Muscle of leg (tissue), 11 donors: ENCODE measurements around the gene EEF1A2. TPM values are rescaled to one million over a fixed set of nuclear protein-coding genes. Genes with fewer than 3 reads are reported as not detected.
A peak's percentile ranks its signal among the peaks of the same experiment; 100 is the strongest.

ENCODE experiments used
- DNase-seq: peaks from one replicate; pipeline ENCODE4 v3.0.0; 2013
- H3K27ac ChIP-seq: one replicate; pipeline ENCODE4 v1.5.1; 2013; ENCODE audit warnings: mild to moderate bottlenecking, low read length, control low read depth
- H3K27me3 ChIP-seq: one replicate; pipeline ENCODE4 v1.6.1; 2013; ENCODE audit warnings: low read length; ENCODE audit not compliant: control insufficient read depth, insufficient read depth
- H3K36me3 ChIP-seq: one replicate; pipeline ENCODE4 v1.6.1; 2013; ENCODE audit warnings: low read length; ENCODE audit not compliant: control insufficient read depth, insufficient read depth
- H3K4me1 ChIP-seq: one replicate; pipeline ENCODE4 v1.6.1; 2013; ENCODE audit warnings: low read length; ENCODE audit not compliant: control insufficient read depth, insufficient read depth
- H3K4me3 ChIP-seq: one replicate; pipeline ENCODE4 v1.5.1; 2013; ENCODE audit warnings: low read length, control low read depth
- H3K9me3 ChIP-seq: replicated peaks from 2 replicates; pipeline ENCODE4 v1.6.1; 2013; ENCODE audit warnings: low read depth, low read length; ENCODE audit not compliant: control insufficient read depth
- WGBS: methylation state at CpG from one replicate; pipeline ENCODE4 v1.1.5; 2013; ENCODE audit warnings: missing lambda C conversion rate; ENCODE audit not compliant: insufficient coverage; 5-methylcytosine and 5-hydroxymethylcytosine counted together
- polyA plus RNA-seq, 8 donors: library from polyadenylated mRNA; unstranded; fragments of 120-200 nt; gene quantifications; one replicate each; pipeline versions ENCODE4 v1.2.1 to v1.2.3, GENCODE V29; 2013; ENCODE audit warnings: inconsistent platforms in 1 of 8, low replicate concordance in 1 of 8; ENCODE audit not compliant: insufficient read length in 8 of 8, insufficient read depth in 1 of 8
- total RNA-seq: library from RNA; stranded (reverse); fragments of 120-200 nt; gene quantifications from one replicate; pipeline ENCODE4 v1.2.4, GENCODE V29; 2013

EEF1A2 gene
- total and polyA plus RNA-seq, 9 donors, result 330 to 890 (median 707) TPM

GRCh38 chr20:63469713-63470101 is 29.2 kb downstream of the EEF1A2 start:
- peaks cover 8% of the 10 kb centered on the region for H3K4me1 ChIP-seq
- no peaks in the 10 kb centered on the region for H3K9me3 ChIP-seq
- 57% methylated on average over 10 of the region's 13 CpGs for WGBS
- H3K27me3 ChIP-seq, result peaks cover 63% of the 10 kb centered on the region
- DNase-seq, result no peak
- no peak overlapping the region for H3K27ac ChIP-seq
- no peak overlapping the region for H3K4me3 ChIP-seq
- H3K36me3 ChIP-seq, result no peaks in the 10 kb centered on the region

- H3K36me3 ChIP-seq, result no peaks in the 10 kb centered on the region
- H3K27ac ChIP-seq, result no peak overlapping the region
- no peak overlapping the region for H3K4me3 ChIP-seq
- H3K27me3 ChIP-seq, result peaks cover 58% of the 10 kb centered on the region
- H3K4me1 ChIP-seq, result peaks cover 8% of the 10 kb centered on the region
- H3K9me3 ChIP-seq, result no peaks in the 10 kb centered on the region
- 75% methylated on average over 11 of the region's 22 CpGs for WGBS
- no peak for DNase-seq
These were observed 29.7 kb downstream of the EEF1A2 start for GRCh38 chr20:63469019-63469712.

GRCh38 chr20:63468421-63468820 is 30.5 kb downstream of the EEF1A2 start:
- Histone ChIP-seq H3K27ac (no peak overlapping the region), H3K27me3 (peaks cover 57% of the 10 kb centered on the region), H3K9me3 (no peaks in the 10 kb centered on the region), H3K36me3 (no peaks in the 10 kb centered on the region), H3K4me3 (no peak overlapping the region), H3K4me1 (peaks cover 8% of the 10 kb centered on the region)
- DNase-seq, result no peak
- 70% methylated on average over 11 of the region's 12 CpGs for WGBS

GRCh38 chr20:63467294-63468083 is 31.4 kb downstream of the EEF1A2 start:
- H3K27me3 ChIP-seq, result peaks cover 60% of the 10 kb centered on the region
- H3K36me3 ChIP-seq, result no peaks in the 10 kb centered on the region
- H3K9me3 ChIP-seq, result no peaks in the 10 kb centered on the region
- H3K27ac ChIP-seq, result no peak overlapping the region
- H3K4me3 ChIP-seq, result no peak overlapping the region
- DNase-seq, result no peak
- H3K4me1 ChIP-seq, result peaks cover 5% of the 10 kb centered on the region
- 61% methylated on average over 12 of the region's 19 CpGs for WGBS

- 86% methylated on average over 17 of the region's 17 CpGs for WGBS
- Histone ChIP-seq H3K4me1 (peaks cover 5% of the 10 kb centered on the region), H3K9me3 (no peaks in the 10 kb centered on the region), H3K27me3 (peaks cover 62% of the 10 kb centered on the region), H3K36me3 (no peaks in the 10 kb centered on the region), H3K4me3 (no peak overlapping the region), H3K27ac (no peak overlapping the region)
- no peak for DNase-seq
These were observed 32.0 kb downstream of the EEF1A2 start for GRCh38 chr20:63466861-63467260.

GRCh38 chr20:63466250-63466825 is 32.5 kb downstream of the EEF1A2 start:
- Histone ChIP-seq H3K27ac (no peak overlapping the region), H3K4me1 (peaks cover 5% of the 10 kb centered on the region), H3K4me3 (no peak overlapping the region), H3K36me3 (no peaks in the 10 kb centered on the region), H3K9me3 (no peaks in the 10 kb centered on the region), H3K27me3 (peaks cover 62% of the 10 kb centered on the region)
- DNase-seq, result no peak
- WGBS, result 80% methylated on average over 55 of the region's 55 CpGs

GRCh38 chr20:63465380-63466249 is 33.3 kb downstream of the EEF1A2 start:
- peaks cover 5% of the 10 kb centered on the region for H3K4me1 ChIP-seq
- H3K9me3 ChIP-seq, result no peaks in the 10 kb centered on the region
- 78% methylated on average over 54 of the region's 56 CpGs for WGBS
- H3K27ac ChIP-seq, result no peak overlapping the region
- H3K4me3 ChIP-seq, result no peak overlapping the region
- no peaks in the 10 kb centered on the region for H3K36me3 ChIP-seq
- no peak for DNase-seq
- H3K27me3 ChIP-seq, result peaks cover 61% of the 10 kb centered on the region

GRCh38 chr20:63464289-63464635 is 34.6 kb downstream of the EEF1A2 start:
- WGBS, result 83% methylated on average over 7 of the region's 12 CpGs
- Histone ChIP-seq H3K4me1 (peaks cover 5% of the 10 kb centered on the region), H3K9me3 (no peaks in the 10 kb centered on the region), H3K4me3 (no peak overlapping the region), H3K36me3 (no peaks in the 10 kb centered on the region), H3K27me3 (peaks cover 50% of the 10 kb centered on the region), H3K27ac (no peak overlapping the region)
- no peak for DNase-seq

GRCh38 chr20:63463400-63464288 is 35.2 kb downstream of the EEF1A2 start:
- no peak overlapping the region for H3K27ac ChIP-seq
- H3K27me3 ChIP-seq, result peaks cover 43% of the 10 kb centered on the region
- H3K36me3 ChIP-seq, result no peaks in the 10 kb centered on the region
- H3K4me3 ChIP-seq, result no peak overlapping the region
- no peaks in the 10 kb centered on the region for H3K9me3 ChIP-seq
- WGBS, result 41% methylated on average over 15 of the region's 22 CpGs
- peak; percentile 47 for DNase-seq
- peaks cover under 1% of the 10 kb centered on the region for H3K4me1 ChIP-seq
